C4-2B (cell line): ENCODE data around the gene SPOCK1.
"Not testable (repeated sequence)": the region's sequence is repeated elsewhere in the genome, so short reads cannot be mapped to it uniquely, and the experiment has no call there.

ENCODE experiments used
- H3K27ac ChIP-seq: fragments of 450-650 bp; 2 replicates; pipeline ENCODE4 v1.5.1; 2017
- CTCF ChIP-seq: fragments of 450-650 bp; conservative IDR thresholded peaks from 2 replicates; pipeline ENCODE4 v1.5.1; 2017; ENCODE audit warnings: mild to moderate bottlenecking
- ZFX ChIP-seq: fragments of 450-650 bp; IDR thresholded peaks from 2 replicates; pipeline ENCODE4 v1.6.1; 2017

SPOCK1 gene

DNA sequence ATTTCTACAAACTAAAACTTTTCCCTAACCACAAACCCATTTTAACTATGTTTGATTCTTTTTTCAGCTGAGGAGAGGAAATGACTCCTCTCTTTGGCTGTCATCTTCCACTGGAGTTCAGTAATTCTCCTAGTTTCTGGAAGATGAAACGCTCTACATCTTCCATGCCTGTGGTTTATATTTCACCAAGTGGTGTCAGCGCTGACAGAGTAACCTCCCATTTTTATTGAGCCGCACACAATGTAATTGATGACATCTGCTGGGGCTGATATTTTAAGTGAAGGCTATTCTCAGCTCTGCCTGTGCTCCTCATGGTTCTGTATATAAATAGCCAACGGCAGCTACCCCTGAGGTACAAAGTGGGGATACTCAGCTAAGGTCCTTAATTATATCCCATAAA, 234.6 kb downstream of the SPOCK1 start:
- TF ChIP-seq CTCF: no peak
- TF ChIP-seq ZFX: no peak
- no peak overlapping the region for H3K27ac ChIP-seq

DNA sequence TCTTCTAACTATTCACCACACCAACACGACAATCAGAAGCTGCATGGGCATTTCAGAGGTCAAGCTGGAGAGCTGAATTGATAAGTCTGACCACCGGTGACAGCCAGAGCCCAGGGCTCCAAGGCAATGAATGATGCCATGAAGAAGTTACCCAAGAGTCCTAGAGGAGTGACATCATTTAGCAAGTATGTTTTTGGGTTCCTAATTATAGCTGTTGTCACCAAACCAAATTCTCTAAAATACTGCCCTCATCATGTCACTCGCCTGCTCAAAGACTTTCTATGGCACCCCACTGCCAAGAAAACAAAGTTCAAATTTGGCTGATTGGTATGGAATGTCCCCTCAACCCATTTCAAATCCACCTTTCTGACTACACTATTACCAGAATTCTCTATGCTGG, 235.1 kb downstream of the SPOCK1 start:
- no peak for TF ChIP-seq CTCF
- TF ChIP-seq ZFX: no peak
- H3K27ac ChIP-seq: no peak overlapping the region

GRCh38 chr5:137263371-137264005, 235.6 kb downstream of the SPOCK1 start:
- no peak overlapping the region for H3K27ac ChIP-seq
- TF ChIP-seq ZFX (no peak), CTCF (no peak)

- TF ChIP-seq ZFX (no peak), CTCF (no peak)
- H3K27ac ChIP-seq: no peak overlapping the region
Measured at GRCh38 chr5:137262818-137263217, 236.3 kb downstream of the SPOCK1 start.

GRCh38 chr5:137260820-137261695, 238.1 kb downstream of the SPOCK1 start:
- no peak overlapping the region for H3K27ac ChIP-seq
- no peak for TF ChIP-seq CTCF
- TF ChIP-seq ZFX: no peak

- H3K27ac ChIP-seq: not testable (repeated sequence)
Measured at GRCh38 chr5:137259115-137259514, 240.0 kb downstream of the SPOCK1 start.

DNA sequence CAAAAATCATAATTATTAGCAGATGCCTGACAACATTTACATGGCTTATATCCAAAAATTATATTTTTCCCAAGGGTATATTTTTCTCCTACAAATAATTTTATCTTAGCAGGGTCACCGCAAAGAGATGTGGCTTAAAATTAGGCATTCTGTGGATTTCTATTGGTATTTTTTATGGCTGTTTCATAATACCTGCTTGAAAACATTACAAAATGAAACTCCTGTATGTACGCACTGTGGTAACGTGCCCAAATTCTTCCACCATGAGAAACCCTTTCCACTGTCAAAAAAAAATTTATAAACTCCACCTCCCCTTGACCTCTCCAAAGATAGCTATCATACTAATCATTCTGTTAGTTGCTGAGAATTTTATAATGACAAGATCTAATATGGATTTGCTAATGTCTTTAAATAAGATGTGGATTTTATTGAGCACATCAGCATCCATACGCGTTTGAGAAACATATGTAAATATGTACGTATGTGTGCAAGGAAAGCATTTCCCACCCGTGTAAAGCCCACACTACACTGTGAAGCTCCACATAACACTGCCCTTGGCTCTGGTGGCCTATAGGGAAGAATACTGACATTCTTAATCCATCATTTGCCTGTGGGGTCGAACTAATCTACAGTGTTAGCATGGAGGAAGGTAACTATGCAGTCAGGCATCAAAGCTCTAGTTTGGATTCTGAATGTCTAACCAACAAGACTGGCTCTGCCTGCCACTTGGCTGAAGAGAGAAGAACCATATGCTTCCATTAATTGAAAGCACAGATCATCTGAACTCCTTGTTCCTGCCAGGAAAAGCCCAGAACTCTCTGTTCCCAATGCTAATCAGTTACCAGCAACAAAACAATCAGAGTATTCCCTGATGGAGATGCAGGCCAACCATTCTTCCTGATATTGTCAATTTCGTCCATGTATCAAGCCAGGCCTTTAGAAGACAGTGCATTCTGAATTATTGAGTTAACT, 244.7 kb downstream of the SPOCK1 start:
- TF ChIP-seq ZFX: no peak
- TF ChIP-seq CTCF: no peak
- H3K27ac ChIP-seq: no peak overlapping the region
